Measurements from ENCODE around the gene HIF1AN.
"Not testable (repeated sequence)": the region's sequence is repeated elsewhere in the genome, so short reads cannot be mapped to it uniquely, and the experiment has no call there.

The HIF1AN gene

DNA sequence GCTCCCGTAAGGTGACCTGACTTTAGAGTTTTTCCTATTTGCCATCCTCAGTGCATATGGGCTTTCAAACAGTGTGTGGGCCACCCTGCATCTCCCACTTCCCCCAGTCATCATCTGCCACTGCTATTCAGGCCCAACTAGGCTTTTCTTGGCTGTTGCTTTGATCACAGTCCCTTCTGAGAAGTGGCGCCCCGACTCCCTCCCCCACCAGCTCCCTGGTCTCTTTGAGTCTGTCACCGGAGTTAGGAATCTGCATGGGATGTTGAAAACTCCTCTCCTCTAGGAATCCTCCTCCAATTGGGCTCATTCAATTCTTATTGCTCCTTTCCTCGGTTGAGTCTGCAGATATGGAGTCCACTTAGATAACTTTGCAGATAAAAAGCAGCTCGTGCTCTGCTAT is 32.1 kb downstream of the HIF1AN start:
- Mint-ChIP-seq H3K9me3 (no peaks in the 10 kb centered on the region), H3K4me1 (ENCODE audit: low read depth) (peaks cover 2% of the 10 kb centered on the region), H3K4me3 (no peak overlapping the region), H3K27ac (no peak overlapping the region), H3K36me3 (ENCODE audit: low read depth) (no peaks in the 10 kb centered on the region), H3K27me3 (peaks cover 24% of the 10 kb centered on the region)
- no peak for DNase-seq

DNA sequence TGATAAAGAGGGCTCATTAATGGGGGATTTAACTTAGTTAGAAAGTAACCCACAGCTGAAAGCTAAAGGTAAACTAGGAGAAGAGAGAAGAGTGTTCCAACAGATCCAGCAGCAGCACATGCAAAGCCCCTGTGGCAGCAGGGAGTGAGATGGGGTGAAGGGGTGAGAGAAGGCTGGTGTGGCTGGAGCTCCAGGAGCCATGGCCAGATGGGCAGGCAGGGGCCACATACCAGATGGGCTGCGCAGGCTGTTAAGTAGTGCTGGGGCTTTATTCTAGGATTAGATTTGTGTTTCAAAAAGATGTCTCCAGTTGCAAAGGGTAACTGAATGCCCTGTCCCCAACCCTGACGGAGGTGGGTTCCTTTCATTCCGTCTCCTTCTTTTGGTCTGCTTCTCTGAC is 33.2 kb downstream of the HIF1AN start:
- Mint-ChIP-seq H3K4me1 (ENCODE audit: low read depth) (no peaks in the 10 kb centered on the region), H3K27ac (no peak overlapping the region), H3K36me3 (ENCODE audit: low read depth) (no peaks in the 10 kb centered on the region), H3K4me3 (no peak overlapping the region), H3K9me3 (no peaks in the 10 kb centered on the region), H3K27me3 (peaks cover 17% of the 10 kb centered on the region)
- no peak for DNase-seq

DNA sequence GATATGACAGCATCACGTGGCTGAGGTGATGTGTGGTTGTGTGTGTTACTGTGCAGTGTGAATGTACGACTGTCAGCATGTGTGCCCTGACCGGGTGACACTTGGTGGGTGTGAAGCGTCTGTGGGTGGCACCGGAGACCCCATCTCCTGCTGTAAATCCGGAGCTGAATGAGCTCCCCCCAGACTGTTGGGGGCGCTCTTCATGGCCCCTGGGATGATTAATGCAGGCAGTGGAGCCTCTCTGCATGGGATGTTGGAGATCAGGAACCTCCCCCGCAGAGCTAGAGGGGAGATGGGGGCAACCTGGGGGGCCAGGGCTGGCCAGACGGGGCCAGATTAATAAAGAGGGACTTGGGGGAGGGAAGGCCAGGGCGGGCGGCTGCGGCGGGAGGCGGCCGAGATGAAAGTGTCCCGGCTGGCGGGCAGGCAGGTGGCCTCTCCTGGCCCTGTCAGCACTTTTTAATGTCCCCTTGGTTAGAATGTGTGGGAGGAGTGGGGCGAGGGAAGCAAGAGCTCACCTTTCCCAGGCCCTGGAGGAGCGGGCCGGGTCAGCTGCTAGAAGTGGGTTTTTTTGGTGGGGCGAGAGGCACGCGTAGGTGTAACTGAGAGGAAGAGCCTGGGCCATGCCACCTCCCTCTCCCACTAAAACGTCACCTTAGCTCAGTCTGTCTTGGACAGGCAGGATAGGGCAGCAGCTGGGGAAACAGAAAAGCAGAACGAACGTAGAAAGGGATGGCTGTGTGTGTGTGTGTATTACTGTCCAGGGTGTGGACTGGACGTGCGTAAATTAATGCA is 34.1 kb downstream of the HIF1AN start:
- no peaks in the 10 kb centered on the region for H3K4me1 Mint-ChIP-seq (ENCODE audit: low read depth)
- peaks cover 10% of the 10 kb centered on the region for H3K27me3 Mint-ChIP-seq
- H3K27ac Mint-ChIP-seq, result no peak overlapping the region
- H3K9me3 Mint-ChIP-seq, result no peaks in the 10 kb centered on the region
- no peaks in the 10 kb centered on the region for H3K36me3 Mint-ChIP-seq (ENCODE audit: low read depth)
- H3K4me3 Mint-ChIP-seq, result no peak overlapping the region
- no peak for DNase-seq

DNA sequence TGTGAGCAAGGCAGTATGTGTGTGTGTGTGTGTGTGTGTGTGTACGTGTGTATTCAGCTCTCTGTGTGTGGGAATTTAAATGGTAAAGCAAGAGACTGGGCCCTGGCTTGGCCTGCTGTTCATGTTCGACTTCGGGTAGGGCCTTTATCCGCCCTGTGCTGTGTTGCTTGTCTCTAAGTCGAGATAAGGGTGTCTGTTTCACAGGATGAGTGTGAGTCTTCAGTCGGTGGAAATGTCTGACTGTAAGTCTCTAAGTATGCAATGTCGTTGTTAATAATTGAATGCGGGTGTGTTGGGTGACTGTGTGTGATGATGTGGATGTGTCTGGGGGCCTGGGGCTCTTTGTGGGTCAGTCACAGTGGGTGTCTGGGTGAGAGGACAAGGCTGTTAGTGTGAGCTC is 34.8 kb downstream of the HIF1AN start:
- Mint-ChIP-seq H3K36me3 (ENCODE audit: low read depth) (no peaks in the 10 kb centered on the region), H3K27me3 (peaks cover 6% of the 10 kb centered on the region), H3K9me3 (no peaks in the 10 kb centered on the region), H3K4me1 (ENCODE audit: low read depth) (no peaks in the 10 kb centered on the region), H3K27ac (no peak overlapping the region), H3K4me3 (no peak overlapping the region)
- no peak for DNase-seq

DNA sequence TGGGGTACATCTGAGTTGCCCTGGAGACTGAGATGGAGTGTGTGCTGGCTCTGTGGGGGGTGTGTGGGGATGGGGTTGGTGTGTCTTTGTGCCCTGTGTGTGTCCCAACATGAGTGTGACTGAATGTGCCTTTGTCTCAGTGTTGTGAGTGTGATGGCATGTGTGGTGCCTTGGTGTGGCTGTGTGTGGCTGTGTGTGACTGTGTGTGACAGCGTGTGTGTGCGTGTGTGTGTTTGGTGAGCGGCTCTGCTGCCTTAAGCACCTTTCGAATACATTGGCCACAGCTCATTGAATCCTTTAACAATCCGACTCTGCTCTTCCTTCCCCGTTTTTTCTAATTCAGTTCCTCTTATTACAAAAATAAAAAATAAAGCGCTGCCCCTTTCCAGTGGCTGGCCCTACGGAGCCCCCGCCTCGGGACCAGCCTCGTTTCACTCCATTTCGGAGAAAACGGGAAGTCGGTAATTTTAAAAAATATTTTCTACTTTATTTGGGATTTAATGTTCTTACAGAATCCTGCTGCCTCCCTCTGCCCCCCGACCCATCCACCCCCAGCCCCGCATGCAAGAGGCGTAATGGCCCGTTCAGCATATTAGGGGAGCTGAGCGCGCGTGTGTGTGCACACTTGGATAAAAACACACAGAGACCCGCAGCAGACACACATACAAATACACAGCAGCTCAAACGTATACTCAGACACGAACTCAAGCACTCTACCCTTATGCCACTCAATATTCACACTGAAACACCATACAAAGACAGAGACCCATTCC is 35.5 kb downstream of the HIF1AN start:
- Mint-ChIP-seq H3K36me3 (ENCODE audit: low read depth) (no peaks in the 10 kb centered on the region), H3K27ac (no peak overlapping the region), H3K4me3 (no peak overlapping the region), H3K4me1 (ENCODE audit: low read depth) (no peaks in the 10 kb centered on the region), H3K27me3 (peaks cover 13% of the 10 kb centered on the region), H3K9me3 (no peaks in the 10 kb centered on the region)
- no peak for DNase-seq

DNA sequence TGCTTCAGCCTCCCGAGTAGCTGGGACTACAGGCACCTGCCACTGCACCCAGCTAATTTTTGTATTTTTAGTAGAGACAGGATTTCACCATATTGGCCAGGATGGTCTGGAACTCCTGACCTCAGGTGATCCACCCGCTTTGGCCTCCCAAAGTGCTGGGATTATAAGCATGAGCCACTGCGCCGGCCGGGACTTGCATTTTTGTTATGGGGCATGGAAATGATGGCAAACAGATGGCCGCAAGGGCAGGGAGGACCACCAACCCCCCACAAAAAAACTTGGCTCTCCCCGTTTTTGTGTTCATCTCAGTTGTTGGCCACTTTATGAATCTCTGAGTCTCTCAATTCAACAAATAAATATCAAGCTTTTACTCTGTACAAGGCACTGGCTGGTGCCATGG is 39.4 kb downstream of the HIF1AN start:
- H3K4me1 Mint-ChIP-seq (ENCODE audit: low read depth); H3K27ac Mint-ChIP-seq; H3K36me3 Mint-ChIP-seq (ENCODE audit: low read depth); H3K4me3 Mint-ChIP-seq; DNase-seq; H3K9me3 Mint-ChIP-seq: not testable (repeated sequence)
- H3K27me3 Mint-ChIP-seq, result peaks cover 38% of the 10 kb centered on the region

DNA sequence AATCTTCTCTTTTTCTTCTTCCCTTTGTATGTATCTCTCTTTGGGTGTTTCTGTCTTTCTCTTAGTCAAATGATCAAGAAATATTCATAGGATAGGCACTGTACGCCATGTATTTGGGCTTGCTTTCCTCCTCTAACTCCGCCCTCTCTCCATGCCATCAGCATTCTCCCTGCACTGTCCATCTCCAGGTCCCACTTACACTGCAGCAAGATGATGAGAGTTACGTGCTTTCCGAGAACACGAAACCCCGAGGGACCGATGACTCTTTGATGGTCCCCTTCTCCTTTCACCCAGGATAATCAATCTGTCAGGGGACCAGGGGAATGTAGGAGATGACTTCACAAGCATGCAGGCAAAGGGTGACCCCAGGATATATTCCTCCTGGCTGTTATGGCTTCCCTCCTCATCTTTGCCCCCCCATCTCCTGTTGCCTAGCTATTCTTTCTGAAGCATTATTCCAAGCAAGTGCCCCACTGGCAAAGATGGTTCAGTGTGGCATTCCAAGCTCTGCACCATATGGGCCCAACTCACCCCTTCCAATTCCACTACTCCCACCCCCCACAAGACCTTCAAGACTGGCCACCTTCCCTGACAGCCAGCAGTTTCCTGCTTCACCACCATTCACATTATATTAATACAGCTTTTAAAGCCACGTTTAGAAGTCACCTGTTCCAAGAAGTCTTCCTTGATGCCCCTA is 40.0 kb downstream of the HIF1AN start:
- H3K9me3 Mint-ChIP-seq, result no peaks in the 10 kb centered on the region
- no peaks in the 10 kb centered on the region for H3K36me3 Mint-ChIP-seq (ENCODE audit: low read depth)
- no peak overlapping the region for H3K4me3 Mint-ChIP-seq
- H3K27ac Mint-ChIP-seq, result no peak overlapping the region
- peaks cover 38% of the 10 kb centered on the region for H3K27me3 Mint-ChIP-seq
- no peak for DNase-seq
- no peaks in the 10 kb centered on the region for H3K4me1 Mint-ChIP-seq (ENCODE audit: low read depth)

DNA sequence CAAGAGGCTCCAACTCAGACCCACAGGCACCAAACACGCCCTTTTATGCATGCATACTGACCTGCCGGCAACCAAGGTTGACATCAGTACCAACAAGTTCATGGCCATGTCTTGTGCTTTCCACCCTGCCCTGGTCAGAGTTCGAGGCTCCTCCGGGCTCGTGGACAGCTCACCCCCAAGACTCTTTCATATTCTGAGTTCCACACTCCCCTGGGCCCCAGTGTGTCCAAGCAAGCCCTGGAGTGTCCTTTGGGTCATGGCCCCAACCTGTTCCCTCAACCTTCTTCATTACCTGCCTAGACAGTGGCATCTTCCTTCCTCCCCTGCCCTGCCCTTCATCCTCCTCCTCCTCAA is 40.5 kb downstream of the HIF1AN start:
- H3K36me3 Mint-ChIP-seq (ENCODE audit: low read depth), result no peaks in the 10 kb centered on the region
- H3K4me1 Mint-ChIP-seq (ENCODE audit: low read depth), result no peaks in the 10 kb centered on the region
- DNase-seq, result no peak
- H3K4me3 Mint-ChIP-seq, result no peak overlapping the region
- H3K27me3 Mint-ChIP-seq, result peaks cover 38% of the 10 kb centered on the region
- H3K27ac Mint-ChIP-seq, result no peak overlapping the region
- H3K9me3 Mint-ChIP-seq, result no peaks in the 10 kb centered on the region

DNA sequence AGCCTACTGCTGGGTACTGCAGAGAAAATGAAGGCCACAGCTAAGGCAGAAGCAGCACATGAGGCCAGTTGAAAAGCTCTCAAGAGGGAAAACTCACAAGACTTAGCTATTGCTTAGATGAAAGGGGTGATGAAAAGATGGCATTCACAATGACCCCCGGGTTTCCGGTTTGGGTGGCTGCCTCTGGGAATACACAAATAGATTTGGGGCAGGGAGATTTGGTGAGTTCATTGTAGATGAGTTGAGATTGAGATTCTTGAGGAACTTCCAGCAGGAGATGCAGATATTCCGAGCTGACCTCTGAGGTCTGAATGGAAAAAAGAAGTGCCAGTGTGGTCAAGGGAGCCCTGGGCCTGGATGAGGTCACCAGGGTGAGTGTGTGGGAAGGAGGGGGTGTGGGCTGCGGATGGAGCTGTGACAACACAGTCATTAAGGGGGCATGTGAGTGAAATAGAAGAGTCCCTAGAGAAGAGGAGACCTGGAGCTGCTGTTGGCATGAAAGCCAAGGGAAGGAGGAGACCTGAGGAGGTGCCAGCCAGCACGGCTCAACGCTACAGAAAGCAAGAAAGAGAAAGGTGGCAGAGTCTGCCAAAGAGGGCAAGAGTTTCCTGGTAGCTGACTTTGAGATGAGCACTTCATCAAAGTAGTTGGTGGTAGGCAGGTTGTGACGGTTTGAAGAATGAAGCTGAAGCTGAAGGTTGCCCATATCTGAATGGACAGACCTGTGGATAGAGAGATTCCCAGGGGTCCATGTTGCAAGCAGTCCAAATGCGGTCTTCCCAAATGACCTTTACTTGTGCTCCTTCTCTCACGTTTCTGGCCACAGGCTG is 43.7 kb downstream of the HIF1AN start:
- DNase-seq, result no peak
- H3K27ac Mint-ChIP-seq, result no peak overlapping the region
- H3K4me1 Mint-ChIP-seq (ENCODE audit: low read depth), result no peaks in the 10 kb centered on the region
- H3K36me3 Mint-ChIP-seq (ENCODE audit: low read depth), result no peaks in the 10 kb centered on the region
- no peak overlapping the region for H3K4me3 Mint-ChIP-seq
- peaks cover 46% of the 10 kb centered on the region for H3K27me3 Mint-ChIP-seq
- H3K9me3 Mint-ChIP-seq, result no peaks in the 10 kb centered on the region

DNA sequence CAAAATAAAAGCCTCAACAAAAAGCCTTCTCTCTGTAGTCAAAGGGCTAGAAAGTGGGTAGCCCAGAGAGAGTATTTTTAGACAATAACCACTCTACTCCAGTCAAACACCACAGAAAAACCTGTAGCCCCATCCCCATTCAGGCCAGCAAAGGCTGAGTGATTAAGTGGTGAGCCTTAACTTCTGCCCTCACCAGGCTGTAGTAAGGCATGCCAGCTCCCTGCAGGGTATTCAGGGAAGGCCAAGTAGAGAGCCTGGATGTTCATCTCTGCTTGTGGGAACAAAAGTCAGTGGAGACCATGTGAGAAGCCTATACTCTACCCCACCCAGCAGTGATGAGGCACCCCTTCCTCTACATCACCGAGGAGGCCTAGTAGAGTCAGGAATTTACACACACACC is 51.2 kb downstream of the HIF1AN start:
- Mint-ChIP-seq H3K9me3 (peaks cover 5% of the 10 kb centered on the region), H3K4me1 (ENCODE audit: low read depth) (no peaks in the 10 kb centered on the region), H3K36me3 (ENCODE audit: low read depth) (no peaks in the 10 kb centered on the region), H3K27me3 (peaks cover 67% of the 10 kb centered on the region), H3K4me3 (no peak overlapping the region), H3K27ac (no peak overlapping the region)
- DNase-seq, result no peak

DNA sequence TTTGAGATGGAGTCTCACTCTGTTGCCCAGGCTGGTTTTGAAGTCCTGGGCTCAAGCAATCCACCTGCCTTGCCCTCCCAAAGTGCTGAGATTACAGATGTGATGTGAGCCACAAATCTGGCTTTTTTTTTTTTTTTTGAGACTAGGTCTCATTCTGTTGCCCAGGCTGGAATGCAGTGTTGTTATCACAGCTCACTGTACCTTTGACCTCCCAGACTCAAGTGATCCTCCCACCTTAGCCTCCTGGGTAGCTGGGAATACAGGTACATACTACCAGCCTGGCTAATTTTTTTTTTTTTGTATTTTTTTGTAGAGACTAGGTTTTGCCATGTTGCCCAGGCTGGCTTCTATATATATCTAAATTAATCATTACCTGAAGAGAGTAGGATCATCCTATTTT is 62.4 kb downstream of the HIF1AN start:
- DNase-seq, result no peak
- Mint-ChIP-seq H3K27me3 (peaks cover 54% of the 10 kb centered on the region), H3K4me1 (ENCODE audit: low read depth) (no peaks in the 10 kb centered on the region), H3K9me3 (no peaks in the 10 kb centered on the region), H3K27ac (no peak overlapping the region), H3K4me3 (no peak overlapping the region), H3K36me3 (ENCODE audit: low read depth) (no peaks in the 10 kb centered on the region)

DNA sequence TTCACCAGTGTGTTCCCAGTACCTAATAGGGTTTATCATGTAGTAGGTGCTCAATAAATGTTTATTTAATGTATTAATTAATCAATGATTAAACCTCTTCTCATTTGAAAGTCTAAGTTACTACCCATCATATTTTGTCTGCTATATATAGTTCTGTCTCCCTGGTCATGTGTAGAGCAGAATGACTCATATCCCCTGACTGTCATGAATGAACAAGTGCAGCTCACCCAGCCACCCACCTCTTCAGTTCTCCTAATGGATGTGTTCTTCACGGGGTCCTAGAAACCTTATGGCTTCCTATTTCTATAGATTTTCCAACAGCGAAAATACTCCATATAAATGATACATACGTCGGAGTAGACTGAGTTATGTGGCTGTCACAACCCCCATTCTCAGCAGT is 64.5 kb downstream of the HIF1AN start:
- Mint-ChIP-seq H3K4me3 (no peak overlapping the region), H3K9me3 (no peaks in the 10 kb centered on the region), H3K4me1 (ENCODE audit: low read depth) (no peaks in the 10 kb centered on the region), H3K27me3 (peaks cover 56% of the 10 kb centered on the region), H3K27ac (no peak overlapping the region), H3K36me3 (ENCODE audit: low read depth) (no peaks in the 10 kb centered on the region)
- DNase-seq, result no peak

DNA sequence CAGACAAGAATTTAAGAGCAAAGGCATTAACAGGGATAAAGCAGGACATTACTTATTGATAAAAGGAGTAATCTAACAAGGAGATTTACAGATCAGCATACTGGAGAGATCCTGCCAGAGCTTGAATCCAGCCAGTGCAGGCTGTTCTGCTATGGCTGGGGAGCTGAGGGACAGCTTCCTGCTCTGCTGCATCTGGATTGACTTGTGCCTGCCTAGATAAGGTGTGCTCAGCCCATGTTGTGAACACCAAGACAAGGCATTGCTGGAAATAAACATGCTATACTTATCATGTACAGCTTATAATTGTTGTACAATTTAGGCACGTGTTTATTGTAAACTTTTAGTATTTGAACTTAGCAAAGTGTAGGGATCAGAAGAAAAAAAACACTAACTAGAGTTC is 71.7 kb downstream of the HIF1AN start:
- H3K36me3 Mint-ChIP-seq (ENCODE audit: low read depth), result no peaks in the 10 kb centered on the region
- no peak overlapping the region for H3K4me3 Mint-ChIP-seq

More for the DNA sequence above, 71.7 kb downstream of the HIF1AN start:
- no peaks in the 10 kb centered on the region for H3K9me3 Mint-ChIP-seq
- no peak overlapping the region for H3K27ac Mint-ChIP-seq
- no peaks in the 10 kb centered on the region for H3K4me1 Mint-ChIP-seq (ENCODE audit: low read depth)
- peaks cover 53% of the 10 kb centered on the region for H3K27me3 Mint-ChIP-seq
- DNase-seq, result no peak

All from activated T-cell treated with anti-CD3 and anti-CD28 coated beads, Interleukin-2, amount 50 U/mL, for 24 hours (primary cell).